ENCODE data around the gene RALA. TPM values are rescaled to one million over a fixed set of nuclear protein-coding genes. Genes with fewer than 3 reads are reported as not detected.
"Not testable (repeated sequence)": the region's sequence is repeated elsewhere in the genome, so short reads cannot be mapped to it uniquely, and the experiment has no call there.

The RALA gene
- total RNA-seq, 1 experiment from 2014 or later, result 18.3 TPM

GRCh38 chr7:39645482-39646407 lies 22.4 kb downstream of the RALA start:
- no peak for DNase-seq (ENCODE audit: low read depth)

DNA sequence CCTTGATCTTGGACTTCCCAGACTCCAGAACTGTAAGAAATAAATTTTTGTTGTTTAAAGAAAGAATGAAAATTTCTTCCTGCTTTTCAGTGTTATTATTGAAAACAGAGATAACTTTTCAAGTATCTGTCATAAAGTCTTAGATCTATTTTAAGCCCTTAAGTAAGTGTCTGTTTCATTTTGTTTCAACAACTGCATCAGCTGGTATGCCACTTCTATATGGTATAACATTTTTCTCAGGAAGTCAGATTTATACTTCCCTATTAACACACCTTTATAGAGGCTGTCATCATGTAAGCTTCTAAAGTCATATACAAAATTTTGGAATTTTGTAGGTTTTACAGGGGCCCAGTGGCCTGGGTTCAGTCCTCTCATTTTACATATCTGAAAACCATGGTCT lies 24.4 kb downstream of the RALA start:
- DNase-seq (ENCODE audit: low read depth), result no peak

GRCh38 chr7:39650676-39651075 lies 27.3 kb downstream of the RALA start:
- DNase-seq (ENCODE audit: low read depth), result peak; percentile 40

- DNase-seq (ENCODE audit: low read depth), result peak; percentile 12
Measured at GRCh38 chr7:39651265-39651664, 27.9 kb downstream of the RALA start.

- DNase-seq (ENCODE audit: low read depth), result peak; percentile 8
Measured at GRCh38 chr7:39656415-39656814, 33.0 kb downstream of the RALA start.

GRCh38 chr7:39659356-39660013 lies 36.1 kb downstream of the RALA start:
- peak; percentile 11 for DNase-seq (ENCODE audit: low read depth)

- DNase-seq (ENCODE audit: low read depth), result no peak
Measured at GRCh38 chr7:39661960-39662359, 38.6 kb downstream of the RALA start.

DNA sequence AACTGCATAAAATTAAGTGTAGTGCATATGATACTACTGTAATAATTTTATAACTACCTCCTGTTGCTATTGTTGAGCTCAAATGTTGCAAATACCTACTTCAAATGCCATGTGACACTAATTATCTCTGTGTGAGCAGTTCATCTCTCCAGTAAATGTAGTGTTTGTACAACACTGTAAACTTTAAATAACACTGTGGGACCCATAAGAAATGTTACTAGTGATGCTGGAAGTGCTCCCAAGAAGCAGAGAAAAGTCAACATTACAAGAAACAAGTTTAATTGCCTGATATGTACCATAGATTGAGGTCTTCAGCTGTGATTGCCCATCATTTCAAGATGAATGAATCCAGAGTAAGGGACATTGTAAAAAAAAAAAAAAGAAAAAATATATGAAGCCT lies 39.9 kb downstream of the RALA start:
- no peak for DNase-seq (ENCODE audit: low read depth)

GRCh38 chr7:39664057-39664456 lies 40.7 kb downstream of the RALA start:
- DNase-seq (ENCODE audit: low read depth), result no peak

GRCh38 chr7:39664585-39664984 lies 41.2 kb downstream of the RALA start:
- DNase-seq (ENCODE audit: low read depth), result no peak

DNA sequence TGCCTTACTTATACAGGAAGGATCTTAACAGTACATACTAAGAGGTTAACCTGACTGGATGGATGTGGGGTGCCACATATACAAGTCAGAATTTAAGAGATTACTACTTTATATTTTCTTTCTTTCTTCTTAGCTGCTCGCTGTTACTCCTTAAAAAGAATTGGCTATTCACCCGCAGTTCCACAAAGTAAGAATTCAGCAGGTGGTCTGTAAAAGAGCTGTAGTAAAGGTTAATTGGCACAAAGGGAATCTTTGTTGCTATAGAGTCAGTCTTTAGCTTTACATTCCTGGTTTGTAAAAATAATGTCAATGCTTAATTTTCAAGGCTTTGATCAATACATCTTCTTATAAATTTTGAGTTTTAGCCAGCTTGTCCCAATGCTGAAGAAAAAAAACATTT lies 43.2 kb downstream of the RALA start:
- no peak for DNase-seq (ENCODE audit: low read depth)

- peak; percentile 50 for DNase-seq (ENCODE audit: low read depth)
Measured at GRCh38 chr7:39667341-39667923, 44.1 kb downstream of the RALA start.

GRCh38 chr7:39668280-39668679 lies 44.9 kb downstream of the RALA start:
- not testable (repeated sequence) for DNase-seq (ENCODE audit: low read depth)

DNA sequence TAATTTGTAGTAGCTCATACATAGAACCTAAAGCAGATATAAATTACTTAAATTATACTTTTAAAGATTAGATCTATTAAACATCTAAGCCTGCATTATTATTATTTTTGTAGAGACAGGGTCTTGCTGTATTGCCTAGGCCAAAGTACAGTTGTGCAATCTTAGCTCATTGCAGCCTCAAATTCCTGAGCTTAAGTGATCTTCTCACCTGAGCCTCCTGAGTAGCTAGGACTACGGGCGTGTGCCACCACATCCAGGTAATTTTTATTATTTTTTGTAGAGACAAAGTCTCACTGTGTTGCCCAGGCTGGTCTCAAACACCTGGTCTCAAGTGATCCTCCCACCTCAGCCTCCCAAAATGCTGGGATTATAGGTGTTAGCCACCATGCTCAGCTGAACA lies 46.7 kb downstream of the RALA start:
- DNase-seq (ENCODE audit: low read depth), result no peak

- no peak for DNase-seq (ENCODE audit: low read depth)
Measured at GRCh38 chr7:39670934-39671333, 47.6 kb downstream of the RALA start.

- DNase-seq (ENCODE audit: low read depth), result no peak
Measured at GRCh38 chr7:39672176-39672575, 48.8 kb downstream of the RALA start.

GRCh38 chr7:39673868-39674267 lies 50.5 kb downstream of the RALA start:
- DNase-seq (ENCODE audit: low read depth), result no peak

DNA sequence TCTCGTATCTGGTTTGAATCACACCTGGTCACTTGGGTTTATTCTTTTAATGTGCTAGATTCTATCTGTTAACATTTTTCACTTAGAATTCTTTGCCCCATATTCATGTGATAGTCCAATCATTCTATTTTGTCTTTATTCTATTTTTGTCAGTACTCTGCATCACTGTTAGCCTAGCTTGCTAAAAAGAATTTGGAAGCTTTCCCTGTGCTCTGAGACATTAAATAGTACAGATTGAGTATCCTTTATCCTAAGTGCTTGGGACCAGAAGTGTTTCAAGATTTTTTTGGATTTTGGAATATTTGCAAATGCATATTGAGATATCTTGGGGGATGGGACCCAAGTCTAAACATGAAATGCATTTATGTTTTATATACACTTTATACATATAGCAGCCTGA lies 51.0 kb downstream of the RALA start:
- DNase-seq (ENCODE audit: low read depth), result no peak

GRCh38 chr7:39676346-39676745 lies 53.0 kb downstream of the RALA start:
- no peak for DNase-seq (ENCODE audit: low read depth)

DNA sequence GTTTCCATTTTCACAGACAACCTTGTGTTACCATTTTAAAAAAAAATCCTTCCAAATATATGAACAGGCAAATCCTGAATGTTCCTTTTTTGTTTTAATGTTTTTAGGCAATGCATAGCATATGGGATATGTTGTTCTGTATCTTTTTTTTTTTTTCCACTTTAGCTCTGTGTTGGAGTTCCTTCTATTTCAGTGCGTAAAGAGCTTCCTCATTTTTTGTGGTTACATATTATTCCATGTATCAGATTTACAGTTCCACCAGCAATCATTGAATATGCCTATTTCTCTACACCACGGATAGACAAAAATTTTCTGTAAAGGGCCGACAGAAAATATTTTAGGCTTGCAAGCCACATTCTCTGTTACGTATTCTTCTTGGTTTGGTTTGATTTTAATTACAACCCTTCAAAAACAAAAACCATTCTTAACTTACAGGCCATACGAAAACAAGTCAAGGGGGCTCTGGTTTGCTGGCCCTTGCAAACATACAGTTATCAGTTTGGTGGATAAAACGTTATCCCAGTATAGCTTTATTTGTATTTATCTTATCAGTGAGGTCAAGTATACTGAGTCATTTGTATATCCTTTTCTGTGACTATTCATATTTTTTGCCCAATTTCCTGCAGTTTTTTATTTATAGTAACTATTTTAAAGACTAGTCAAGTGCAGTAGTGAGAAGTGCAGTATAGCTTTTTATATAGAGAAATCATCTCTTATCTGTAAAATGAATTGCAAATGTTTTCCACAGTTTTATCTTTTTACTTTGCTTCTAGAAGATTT lies 55.7 kb downstream of the RALA start:
- no peak for DNase-seq (ENCODE audit: low read depth)

- not testable (repeated sequence) for DNase-seq (ENCODE audit: low read depth)
Measured at GRCh38 chr7:39679874-39680273, 56.5 kb downstream of the RALA start.

Data from LHCN-M2 (cell line).